Ovary (tissue), 3 donors: ENCODE results near the gene PINLYP.

Experiments used
- CTCF ChIP-seq, 3 donors: fragments of 450-650 bp in 2 of 3; fragments of 200-600 bp in 1 of 3; IDR thresholded peaks; one replicate each; pipeline versions ENCODE4 v1.5.1 to v1.8.0; 2016 to 2022; ENCODE audit warnings: antibody characterized with exemption in 3 of 3, mild to moderate bottlenecking in 1 of 3
- POLR2A ChIP-seq: fragments of 450-650 bp; IDR thresholded peaks from one replicate; pipeline ENCODE4 v1.6.1; 2017; ENCODE audit warnings: antibody characterized with exemption, mild to moderate bottlenecking, moderate library complexity
- donor health status: DM: no; HTN: no; CAD: no.

- TF ChIP-seq CTCF (IDR thresholded peaks at IDR 0.05) (no peak), POLR2A (no peak)
These were observed 53.2 kb downstream of the PINLYP start for GRCh38 chr19:43628646-43629326.
